CD4-positive, alpha-beta T cell treated with Interferon gamma for 1 hour (primary cell): ENCODE data around the gene WWC2.

Experiments used
- DNase-seq: peaks from one replicate; pipeline ENCODE4 v3.0.0-alpha.2; 2020

Gene WWC2

GRCh38 chr4:183262776-183263100 lies 163.7 kb downstream of the WWC2 start:
- DNase-seq = no peak

GRCh38 chr4:183263787-183264386 lies 164.8 kb downstream of the WWC2 start:
- no peak for DNase-seq

GRCh38 chr4:183264614-183265013 lies 165.6 kb downstream of the WWC2 start:
- DNase-seq = no peak

GRCh38 chr4:183266371-183266770 lies 167.3 kb downstream of the WWC2 start:
- DNase-seq = no peak

GRCh38 chr4:183268556-183268955 lies 169.5 kb downstream of the WWC2 start:
- no peak for DNase-seq

GRCh38 chr4:183272384-183272783 lies 173.3 kb downstream of the WWC2 start:
- no peak for DNase-seq

- no peak for DNase-seq
These were observed 177.0 kb downstream of the WWC2 start for GRCh38 chr4:183276106-183276505.

- DNase-seq = no peak
These were observed 185.3 kb downstream of the WWC2 start for GRCh38 chr4:183284258-183284785.

GRCh38 chr4:183284965-183285364 lies 185.9 kb downstream of the WWC2 start:
- no peak for DNase-seq

GRCh38 chr4:183285886-183286285 lies 186.8 kb downstream of the WWC2 start:
- DNase-seq = no peak

- DNase-seq = no peak
These were observed 187.7 kb downstream of the WWC2 start for GRCh38 chr4:183286590-183287308.

GRCh38 chr4:183287309-183287659 lies 188.2 kb downstream of the WWC2 start:
- DNase-seq = no peak

- DNase-seq = no peak
These were observed 188.6 kb downstream of the WWC2 start for GRCh38 chr4:183287677-183288076.

GRCh38 chr4:183288955-183289354 lies 189.9 kb downstream of the WWC2 start:
- no peak for DNase-seq

- no peak for DNase-seq
These were observed 190.6 kb downstream of the WWC2 start for GRCh38 chr4:183289688-183290087.

- no peak for DNase-seq
These were observed 192.0 kb downstream of the WWC2 start for GRCh38 chr4:183291070-183291469.

- DNase-seq = no peak
These were observed 196.7 kb downstream of the WWC2 start for GRCh38 chr4:183295711-183296110.

- no peak for DNase-seq
These were observed 198.6 kb downstream of the WWC2 start for GRCh38 chr4:183297675-183298074.

- no peak for DNase-seq
These were observed 200.4 kb downstream of the WWC2 start for GRCh38 chr4:183299464-183299863.

- DNase-seq = no peak
These were observed 201.0 kb downstream of the WWC2 start for GRCh38 chr4:183300070-183300469.

- DNase-seq = no peak
These were observed 201.6 kb downstream of the WWC2 start for GRCh38 chr4:183300655-183301054.

- no peak for DNase-seq
These were observed 204.2 kb downstream of the WWC2 start for GRCh38 chr4:183303301-183303700.

- DNase-seq = no peak
These were observed 205.0 kb downstream of the WWC2 start for GRCh38 chr4:183304067-183304466.

GRCh38 chr4:183304538-183304937 lies 205.5 kb downstream of the WWC2 start:
- no peak for DNase-seq

GRCh38 chr4:183306811-183307210 lies 207.8 kb downstream of the WWC2 start:
- no peak for DNase-seq
